Muscle layer of colon (tissue), 2 donors: ENCODE results near the gene TOX3.

ENCODE experiments used
- H3K27ac ChIP-seq: one replicate; pipeline ENCODE4 v1.7.0; 2013; ENCODE audit warnings: low read depth, mild to moderate bottlenecking, low read length, moderate library complexity
- H3K27me3 ChIP-seq, 2 donors: one replicate each; pipeline ENCODE4 v1.7.0; 2013; ENCODE audit warnings: low read length in 2 of 2, mild to moderate bottlenecking in 2 of 2; ENCODE audit not compliant: insufficient read depth in 2 of 2, control insufficient read depth in 1 of 2
- H3K36me3 ChIP-seq: one replicate; pipeline ENCODE4 v1.7.0; 2013; ENCODE audit warnings: mild to moderate bottlenecking, low read length; ENCODE audit not compliant: insufficient read depth
- H3K4me1 ChIP-seq: one replicate; pipeline ENCODE4 v1.7.0; 2013; ENCODE audit warnings: mild to moderate bottlenecking, low read length; ENCODE audit not compliant: insufficient read depth
- H3K4me3 ChIP-seq, 2 donors: one replicate each; pipeline ENCODE4 v1.7.0; 2013; ENCODE audit warnings: low read length in 2 of 2, low read depth in 1 of 2, mild to moderate bottlenecking in 1 of 2, moderate library complexity in 1 of 2
- H3K9ac ChIP-seq: one replicate; pipeline ENCODE4 v1.7.0; 2013; ENCODE audit warnings: low read length
- H3K9me3 ChIP-seq: one replicate; pipeline ENCODE4 v1.7.0; 2013; ENCODE audit warnings: mild to moderate bottlenecking, low read length
- donor health status: abdominal sarcoma.
- donor health status: Adenocarcinoma of cecum.

Gene TOX3

DNA sequence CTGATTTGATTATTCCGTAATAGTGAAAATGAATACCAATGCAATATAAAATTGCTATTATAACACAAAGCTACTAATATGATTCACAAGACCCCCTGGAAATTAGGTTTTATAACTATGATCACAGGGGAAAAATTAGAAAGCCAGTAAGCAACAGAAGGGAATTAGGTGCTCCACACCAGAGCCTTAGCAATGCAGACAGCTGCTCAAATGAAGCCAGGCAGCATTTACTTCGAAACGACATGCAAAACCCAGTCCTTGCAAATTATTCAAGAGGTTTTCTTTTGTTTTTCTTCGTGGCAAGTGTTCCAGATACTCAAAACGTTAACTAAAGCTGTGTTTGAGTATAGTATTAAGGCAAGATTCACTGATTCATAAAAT lies 47.9 kb downstream of the TOX3 start:
- H3K9ac ChIP-seq: no peak overlapping the region
- no peak overlapping the region for H3K27ac ChIP-seq

GRCh38 chr16:52498328-52499059 lies 48.4 kb downstream of the TOX3 start:
- no peak overlapping the region for H3K4me3 ChIP-seq
- H3K9ac ChIP-seq: no peak overlapping the region
- H3K4me1 ChIP-seq: no peaks in the 10 kb centered on the region
- H3K9me3 ChIP-seq: no peaks in the 10 kb centered on the region
- H3K27ac ChIP-seq: no peak overlapping the region
- no peaks in the 10 kb centered on the region for H3K36me3 ChIP-seq
- H3K27me3 ChIP-seq: no peaks in the 10 kb centered on the region

More for the DNA sequence above, 47.9 kb downstream of the TOX3 start:
- Histone ChIP-seq H3K4me3 (no peak overlapping the region), H3K27me3 (no peaks in the 10 kb centered on the region), H3K9me3 (no peaks in the 10 kb centered on the region), H3K36me3 (no peaks in the 10 kb centered on the region), H3K4me1 (no peaks in the 10 kb centered on the region)

- Histone ChIP-seq H3K4me1 (no peaks in the 10 kb centered on the region), H3K27ac (no peak overlapping the region), H3K9ac (no peak overlapping the region), H3K36me3 (no peaks in the 10 kb centered on the region), H3K27me3 (no peaks in the 10 kb centered on the region), H3K4me3 (no peak overlapping the region), H3K9me3 (no peaks in the 10 kb centered on the region)
Measured at GRCh38 chr16:52497067-52497816, 49.7 kb downstream of the TOX3 start.

DNA sequence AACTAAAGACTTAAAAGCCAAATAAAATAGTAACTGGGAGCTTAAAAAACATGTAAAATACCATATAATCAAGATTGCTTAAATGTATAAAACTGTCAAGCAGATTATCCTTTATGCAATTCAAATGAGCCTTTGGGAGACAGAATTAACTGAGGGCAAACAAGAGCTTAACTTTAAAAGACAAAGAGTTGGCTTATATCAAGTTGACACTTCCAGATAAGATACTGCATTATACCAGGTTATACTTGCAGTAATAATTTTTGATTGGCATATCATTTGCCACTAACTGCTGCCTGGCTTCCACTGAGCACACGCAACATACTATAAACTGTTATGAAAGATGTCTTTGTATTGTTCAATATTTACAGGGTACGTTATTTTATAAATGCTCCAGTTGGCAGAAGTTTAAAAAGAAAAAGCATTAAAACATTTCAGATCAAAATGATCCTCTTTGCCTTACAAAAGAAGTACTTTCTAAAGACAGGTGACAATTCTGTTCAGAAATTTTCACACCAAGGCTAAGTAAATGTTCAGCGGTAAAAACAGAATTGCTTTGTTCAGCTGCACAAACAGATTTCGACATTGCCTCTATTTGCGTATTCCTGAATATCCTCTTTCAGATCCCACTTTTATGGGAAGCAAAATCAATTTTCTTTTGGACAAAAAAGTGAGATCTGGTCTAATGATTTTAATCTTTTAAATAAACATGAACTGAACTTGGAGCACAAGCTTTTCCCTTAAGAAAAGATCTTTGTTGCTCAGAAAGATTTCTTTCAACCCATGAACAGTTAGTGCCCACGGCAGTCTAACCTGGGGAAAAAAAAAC lies 50.7 kb downstream of the TOX3 start:
- no peaks in the 10 kb centered on the region for H3K4me1 ChIP-seq
- H3K27me3 ChIP-seq: no peaks in the 10 kb centered on the region
- H3K9ac ChIP-seq: no peak overlapping the region
- H3K36me3 ChIP-seq: no peaks in the 10 kb centered on the region
- H3K27ac ChIP-seq: no peak overlapping the region
- no peaks in the 10 kb centered on the region for H3K9me3 ChIP-seq
- no peak overlapping the region for H3K4me3 ChIP-seq

DNA sequence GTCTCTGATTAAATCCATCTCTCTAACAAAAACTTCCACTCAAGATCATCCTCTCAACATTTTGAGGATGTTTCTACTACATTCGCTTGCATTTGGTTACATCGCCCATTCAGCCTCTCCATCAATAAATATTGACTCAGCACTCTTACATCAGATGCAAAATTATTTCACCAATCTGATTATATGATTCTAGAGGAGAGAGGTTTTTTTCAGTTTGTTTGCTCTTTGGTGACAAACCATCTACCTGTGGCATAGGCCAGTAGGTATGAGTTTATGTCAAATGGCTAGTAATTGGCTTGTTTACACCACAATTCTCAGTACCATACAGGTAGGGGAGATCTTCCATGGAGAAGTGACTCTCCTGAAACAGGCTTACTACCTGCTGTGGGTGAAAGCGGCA lies 52.3 kb downstream of the TOX3 start:
- no peaks in the 10 kb centered on the region for H3K9me3 ChIP-seq
- H3K36me3 ChIP-seq: no peaks in the 10 kb centered on the region
- no peak overlapping the region for H3K4me3 ChIP-seq
- no peaks in the 10 kb centered on the region for H3K27me3 ChIP-seq
- no peak overlapping the region for H3K27ac ChIP-seq
- H3K9ac ChIP-seq: no peak overlapping the region
- H3K4me1 ChIP-seq: no peaks in the 10 kb centered on the region

DNA sequence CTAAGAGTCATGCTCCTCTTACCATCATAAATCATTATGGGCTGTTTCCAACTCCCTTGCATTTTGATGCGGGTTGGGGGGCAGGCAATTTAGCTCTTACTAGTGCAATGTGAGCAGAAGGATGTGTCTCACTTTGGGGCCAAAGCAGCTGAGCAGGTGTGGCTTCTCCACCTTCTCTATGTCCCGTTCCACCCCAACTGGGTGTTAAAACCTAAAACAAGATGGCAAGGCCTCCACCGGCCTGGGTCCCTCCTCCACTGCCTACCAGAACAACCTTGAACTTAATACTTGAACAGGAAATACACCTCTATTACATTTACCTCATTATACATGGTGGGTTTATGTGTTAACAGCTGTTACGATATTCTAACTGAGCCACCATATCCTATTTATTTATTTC lies 52.8 kb downstream of the TOX3 start:
- Histone ChIP-seq H3K27me3 (no peaks in the 10 kb centered on the region), H3K9ac (no peak overlapping the region), H3K4me3 (no peak overlapping the region), H3K4me1 (no peaks in the 10 kb centered on the region), H3K9me3 (no peaks in the 10 kb centered on the region), H3K36me3 (no peaks in the 10 kb centered on the region), H3K27ac (no peak overlapping the region)

DNA sequence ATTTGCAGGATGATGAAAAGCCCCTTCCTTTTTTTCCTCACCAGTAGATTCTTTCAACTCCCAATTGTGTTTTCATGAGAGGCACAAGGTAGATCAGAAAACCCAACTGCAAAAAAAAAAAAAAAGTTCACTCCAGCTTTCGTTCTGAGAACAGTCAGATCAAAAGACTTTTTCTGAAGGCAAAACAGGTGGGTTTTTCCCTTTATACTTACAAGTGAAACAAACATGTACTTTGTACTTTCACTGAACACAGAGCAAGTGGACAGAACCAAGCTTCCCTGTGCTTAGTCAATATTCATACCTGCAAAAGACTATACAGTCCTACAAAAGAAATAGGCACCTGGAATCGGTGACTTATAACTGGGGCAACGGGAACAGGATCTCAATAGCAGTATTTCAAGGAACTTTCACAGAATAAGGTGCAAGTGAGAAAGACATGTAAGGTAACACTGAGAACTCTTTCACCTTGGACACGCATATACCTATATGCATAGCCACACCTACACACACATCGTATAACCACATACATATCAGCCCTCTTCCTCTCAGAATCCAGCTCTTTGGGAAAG lies 54.1 kb downstream of the TOX3 start:
- Histone ChIP-seq H3K27ac (no peak overlapping the region), H3K4me1 (no peaks in the 10 kb centered on the region), H3K36me3 (no peaks in the 10 kb centered on the region), H3K4me3 (no peak overlapping the region), H3K9me3 (no peaks in the 10 kb centered on the region), H3K9ac (no peak overlapping the region), H3K27me3 (no peaks in the 10 kb centered on the region)

- H3K9ac ChIP-seq: no peak overlapping the region
- no peaks in the 10 kb centered on the region for H3K27me3 ChIP-seq
- H3K4me1 ChIP-seq: no peaks in the 10 kb centered on the region
- H3K36me3 ChIP-seq: no peaks in the 10 kb centered on the region
- H3K4me3 ChIP-seq: no peak overlapping the region
- no peak overlapping the region for H3K27ac ChIP-seq
- H3K9me3 ChIP-seq: no peaks in the 10 kb centered on the region
Measured at GRCh38 chr16:52491216-52491615, 55.7 kb downstream of the TOX3 start.

- H3K36me3 ChIP-seq: no peaks in the 10 kb centered on the region
- no peak overlapping the region for H3K27ac ChIP-seq
- no peak overlapping the region for H3K9ac ChIP-seq
- H3K9me3 ChIP-seq: no peaks in the 10 kb centered on the region
- no peak overlapping the region for H3K4me3 ChIP-seq
- no peaks in the 10 kb centered on the region for H3K4me1 ChIP-seq
- H3K27me3 ChIP-seq: no peaks in the 10 kb centered on the region
Measured at GRCh38 chr16:52489894-52490293, 57.0 kb downstream of the TOX3 start.

GRCh38 chr16:52488837-52489289 lies 58.1 kb downstream of the TOX3 start:
- H3K36me3 ChIP-seq: no peaks in the 10 kb centered on the region
- no peak overlapping the region for H3K27ac ChIP-seq
- no peak overlapping the region for H3K4me3 ChIP-seq
- H3K9ac ChIP-seq: no peak overlapping the region
- no peaks in the 10 kb centered on the region for H3K9me3 ChIP-seq
- H3K27me3 ChIP-seq: no peaks in the 10 kb centered on the region
- no peaks in the 10 kb centered on the region for H3K4me1 ChIP-seq

- Histone ChIP-seq H3K27me3 (no peaks in the 10 kb centered on the region), H3K4me1 (no peaks in the 10 kb centered on the region), H3K36me3 (no peaks in the 10 kb centered on the region)
Measured at GRCh38 chr16:52487849-52488457, 59.0 kb downstream of the TOX3 start.

More at GRCh38 chr16:52487849-52488457, 59.0 kb downstream of the TOX3 start:
- Histone ChIP-seq H3K4me3 (no peak overlapping the region), H3K9me3 (no peaks in the 10 kb centered on the region), H3K9ac (no peak overlapping the region), H3K27ac (no peak overlapping the region)
